ENCODE measurements around the gene EIF3F. TPM values are rescaled to one million over a fixed set of nuclear protein-coding genes. Genes with fewer than 3 reads are reported as not detected.

EIF3F gene, protein sequence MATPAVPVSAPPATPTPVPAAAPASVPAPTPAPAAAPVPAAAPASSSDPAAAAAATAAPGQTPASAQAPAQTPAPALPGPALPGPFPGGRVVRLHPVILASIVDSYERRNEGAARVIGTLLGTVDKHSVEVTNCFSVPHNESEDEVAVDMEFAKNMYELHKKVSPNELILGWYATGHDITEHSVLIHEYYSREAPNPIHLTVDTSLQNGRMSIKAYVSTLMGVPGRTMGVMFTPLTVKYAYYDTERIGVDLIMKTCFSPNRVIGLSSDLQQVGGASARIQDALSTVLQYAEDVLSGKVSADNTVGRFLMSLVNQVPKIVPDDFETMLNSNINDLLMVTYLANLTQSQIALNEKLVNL
- total RNA-seq (2014; rRNA removed; shearing (Covaris generic)): 463 and 672 TPM in 2 replicates

GRCh38 chr11:7986768-7987559 is at the start of gene EIF3F:
EIF3F (plus strand) TSS chr11:7987337; CDS start chr11:7987353, 16 bp downstream.
- Histone ChIP-seq H3K4me3 (ENCODE audit: insufficient read depth, low read depth, low read length) (peak within 1 kb of the TSS; percentile 58), H3K36me3 (replicated peaks; ENCODE audit: control insufficient read depth, insufficient read depth, low read length) (peaks cover 5% of the 10 kb centered on the region), H3K27me3 (ENCODE audit: control insufficient read depth, insufficient read depth, low read length) (no peaks in the 10 kb centered on the region)
- DNase-seq: peak; percentile 92

- H3K4me3 ChIP-seq (ENCODE audit: insufficient read depth, low read depth, low read length): no peak overlapping the region
- H3K36me3 ChIP-seq (replicated peaks; ENCODE audit: control insufficient read depth, insufficient read depth, low read length): no peaks in the 10 kb centered on the region
- no peaks in the 10 kb centered on the region for H3K27me3 ChIP-seq (ENCODE audit: control insufficient read depth, insufficient read depth, low read length)
- DNase-seq: no peak
Observed at GRCh38 chr11:7941146-7941545, 46.0 kb upstream of the EIF3F start.

DNA sequence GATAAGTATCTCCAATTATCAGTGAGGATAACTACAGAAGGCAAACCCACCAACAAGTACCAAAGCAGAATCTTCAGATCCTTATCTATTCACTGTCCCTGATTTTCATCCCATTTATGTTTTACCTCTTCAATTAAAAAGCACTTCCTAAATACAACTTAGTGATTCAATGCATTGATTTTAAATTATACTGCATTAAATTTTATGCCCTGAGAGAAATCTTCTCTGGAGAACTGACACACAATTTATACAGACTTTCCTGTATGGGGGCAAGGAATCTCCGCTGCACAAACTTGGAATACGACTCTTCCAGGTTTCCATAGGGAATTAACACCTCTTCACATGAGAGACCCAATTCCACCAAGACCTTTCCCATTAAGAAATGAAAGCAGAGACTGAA is 45.5 kb upstream of the EIF3F start, which contains the start of gene OR10A3:
Gene OR10A3 (minus strand): TSS at position 101 of the 400 bp plus-strand sequence. CDS start 2,188 bp downstream, outside the sequence.
- Histone ChIP-seq H3K27me3 (ENCODE audit: control insufficient read depth, insufficient read depth, low read length) (no peaks in the 10 kb centered on the region), H3K36me3 (replicated peaks; ENCODE audit: control insufficient read depth, insufficient read depth, low read length) (no peaks in the 10 kb centered on the region), H3K4me3 (ENCODE audit: insufficient read depth, low read depth, low read length) (no peak within 1 kb of the TSS)
- DNase-seq: no peak

DNA sequence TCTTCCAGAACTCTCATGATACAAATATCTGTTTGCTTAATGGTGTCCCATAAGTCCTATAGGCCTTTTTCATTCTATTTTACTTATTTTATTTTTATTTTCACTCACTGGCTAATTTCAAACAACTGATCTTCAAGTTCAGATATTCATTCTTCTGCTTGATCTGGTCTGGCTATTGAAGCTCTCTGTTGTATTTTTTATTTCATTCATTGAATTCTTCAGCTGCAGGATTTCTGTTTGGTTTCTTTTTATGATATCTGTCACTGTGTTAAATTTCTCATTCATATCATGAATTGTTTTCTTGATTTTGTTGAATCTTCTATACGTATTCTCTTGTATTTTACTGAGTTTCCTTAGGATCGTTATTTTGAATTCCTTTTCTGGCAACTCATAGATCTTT is 43.0 kb upstream of the EIF3F start:
- no peak for DNase-seq
- no peaks in the 10 kb centered on the region for H3K27me3 ChIP-seq (ENCODE audit: control insufficient read depth, insufficient read depth, low read length)
- no peak overlapping the region for H3K4me3 ChIP-seq (ENCODE audit: insufficient read depth, low read depth, low read length)
- H3K36me3 ChIP-seq (replicated peaks; ENCODE audit: control insufficient read depth, insufficient read depth, low read length): no peaks in the 10 kb centered on the region

DNA sequence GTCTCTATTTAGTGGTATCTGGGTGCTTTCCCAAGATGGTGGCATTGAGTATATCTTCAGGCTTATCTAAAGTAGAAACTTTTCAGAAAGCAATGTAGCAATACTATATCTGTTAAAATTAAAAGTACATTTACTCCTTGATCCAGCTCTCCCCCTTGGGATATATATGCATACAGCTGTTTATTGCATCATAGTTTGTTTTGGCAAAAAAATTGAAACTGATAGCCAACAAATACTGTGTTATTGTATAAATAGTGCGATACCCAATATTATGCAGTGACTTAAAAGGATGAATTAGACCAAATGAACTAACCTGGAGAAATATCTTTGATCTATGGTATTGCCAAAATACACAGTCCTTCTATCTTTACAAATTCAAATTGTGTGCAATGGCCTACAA is 37.2 kb upstream of the EIF3F start:
- Histone ChIP-seq H3K36me3 (replicated peaks; ENCODE audit: control insufficient read depth, insufficient read depth, low read length) (no peaks in the 10 kb centered on the region), H3K27me3 (ENCODE audit: control insufficient read depth, insufficient read depth, low read length) (no peaks in the 10 kb centered on the region), H3K4me3 (ENCODE audit: insufficient read depth, low read depth, low read length) (no peak overlapping the region)
- DNase-seq: no peak

DNA sequence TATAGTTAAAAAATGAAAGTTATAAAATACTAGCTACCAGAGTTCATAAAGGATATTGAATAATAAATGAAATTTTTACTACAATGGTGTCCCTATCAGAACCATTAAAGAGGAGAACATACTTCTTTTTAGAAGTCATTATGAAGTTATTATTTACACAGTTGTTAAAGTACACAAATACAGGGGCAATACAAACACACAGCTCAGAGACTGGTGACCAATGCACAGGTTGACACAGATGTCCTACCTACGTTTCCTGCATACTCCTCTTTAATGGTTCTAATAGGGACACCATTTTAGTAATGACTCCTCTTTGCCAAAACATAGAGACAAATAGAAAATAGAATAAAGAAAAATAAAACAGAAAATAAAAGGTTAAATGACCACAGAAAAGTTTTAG is 31.9 kb upstream of the EIF3F start:
- H3K36me3 ChIP-seq (replicated peaks; ENCODE audit: control insufficient read depth, insufficient read depth, low read length): no peaks in the 10 kb centered on the region
- no peak overlapping the region for H3K4me3 ChIP-seq (ENCODE audit: insufficient read depth, low read depth, low read length)
- no peak for DNase-seq
- no peaks in the 10 kb centered on the region for H3K27me3 ChIP-seq (ENCODE audit: control insufficient read depth, insufficient read depth, low read length)

GRCh38 chr11:7964261-7964660 is 22.9 kb upstream of the EIF3F start:
- H3K36me3 ChIP-seq (replicated peaks; ENCODE audit: control insufficient read depth, insufficient read depth, low read length): no peaks in the 10 kb centered on the region
- no peak for DNase-seq
- H3K4me3 ChIP-seq (ENCODE audit: insufficient read depth, low read depth, low read length): no peak overlapping the region
- H3K27me3 ChIP-seq (ENCODE audit: control insufficient read depth, insufficient read depth, low read length): no peaks in the 10 kb centered on the region

GRCh38 chr11:7964873-7965272 is 22.3 kb upstream of the EIF3F start:
- DNase-seq: no peak
- Histone ChIP-seq H3K36me3 (replicated peaks; ENCODE audit: control insufficient read depth, insufficient read depth, low read length) (no peaks in the 10 kb centered on the region), H3K27me3 (ENCODE audit: control insufficient read depth, insufficient read depth, low read length) (no peaks in the 10 kb centered on the region), H3K4me3 (ENCODE audit: insufficient read depth, low read depth, low read length) (no peak overlapping the region)

- Histone ChIP-seq H3K27me3 (ENCODE audit: control insufficient read depth, insufficient read depth, low read length) (no peaks in the 10 kb centered on the region), H3K36me3 (replicated peaks; ENCODE audit: control insufficient read depth, insufficient read depth, low read length) (no peaks in the 10 kb centered on the region), H3K4me3 (ENCODE audit: insufficient read depth, low read depth, low read length) (no peak within 1 kb of the TSS)
- DNase-seq: no peak
Observed at GRCh38 chr11:7965386-7965785, 21.8 kb upstream of the EIF3F start, which contains the start of gene NLRP10. NLRP10 (minus strand) TSS chr11:7965447; CDS start chr11:7963495, 1,952 bp downstream.

DNA sequence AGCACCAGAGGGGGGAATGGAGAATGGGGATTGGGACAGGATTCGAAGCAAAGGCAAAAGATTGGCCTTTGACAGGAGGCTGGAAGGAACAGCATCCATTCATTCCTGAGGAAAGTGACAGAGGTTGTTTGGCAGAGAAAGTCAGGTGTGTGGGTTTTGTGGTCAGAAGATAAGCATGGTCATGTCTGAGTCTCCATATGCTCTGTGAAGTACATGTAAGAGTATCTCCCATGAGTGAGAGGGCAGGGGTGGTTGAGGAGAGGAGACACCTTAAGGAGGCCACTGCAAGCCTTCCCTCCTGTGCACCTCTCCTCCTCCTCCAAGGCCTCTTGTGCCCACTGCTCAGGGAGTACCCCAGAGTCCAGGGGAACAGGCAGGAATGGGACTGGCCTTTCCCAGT is 20.0 kb upstream of the EIF3F start:
- Histone ChIP-seq H3K4me3 (ENCODE audit: insufficient read depth, low read depth, low read length) (no peak overlapping the region), H3K36me3 (replicated peaks; ENCODE audit: control insufficient read depth, insufficient read depth, low read length) (no peaks in the 10 kb centered on the region), H3K27me3 (ENCODE audit: control insufficient read depth, insufficient read depth, low read length) (no peaks in the 10 kb centered on the region)
- no peak for DNase-seq

GRCh38 chr11:7967826-7968225 is 19.3 kb upstream of the EIF3F start:
- Histone ChIP-seq H3K36me3 (replicated peaks; ENCODE audit: control insufficient read depth, insufficient read depth, low read length) (no peaks in the 10 kb centered on the region), H3K27me3 (ENCODE audit: control insufficient read depth, insufficient read depth, low read length) (no peaks in the 10 kb centered on the region), H3K4me3 (ENCODE audit: insufficient read depth, low read depth, low read length) (no peak overlapping the region)
- DNase-seq: no peak

GRCh38 chr11:7968686-7969085 is 18.5 kb upstream of the EIF3F start:
- no peak for DNase-seq
- Histone ChIP-seq H3K4me3 (ENCODE audit: insufficient read depth, low read depth, low read length) (no peak overlapping the region), H3K36me3 (replicated peaks; ENCODE audit: control insufficient read depth, insufficient read depth, low read length) (no peaks in the 10 kb centered on the region), H3K27me3 (ENCODE audit: control insufficient read depth, insufficient read depth, low read length) (no peaks in the 10 kb centered on the region)

GRCh38 chr11:7969756-7970646 is 17.1 kb upstream of the EIF3F start:
- no peak overlapping the region for H3K4me3 ChIP-seq (ENCODE audit: insufficient read depth, low read depth, low read length)
- no peaks in the 10 kb centered on the region for H3K36me3 ChIP-seq (replicated peaks; ENCODE audit: control insufficient read depth, insufficient read depth, low read length)
- no peaks in the 10 kb centered on the region for H3K27me3 ChIP-seq (ENCODE audit: control insufficient read depth, insufficient read depth, low read length)
- peak; percentile 31 for DNase-seq

GRCh38 chr11:7971846-7972245 is 15.3 kb upstream of the EIF3F start:
- no peak for DNase-seq
- H3K36me3 ChIP-seq (replicated peaks; ENCODE audit: control insufficient read depth, insufficient read depth, low read length): no peaks in the 10 kb centered on the region
- H3K27me3 ChIP-seq (ENCODE audit: control insufficient read depth, insufficient read depth, low read length): no peaks in the 10 kb centered on the region
- H3K4me3 ChIP-seq (ENCODE audit: insufficient read depth, low read depth, low read length): no peak overlapping the region
